ENCODE data around the gene GHSR.

DNA sequence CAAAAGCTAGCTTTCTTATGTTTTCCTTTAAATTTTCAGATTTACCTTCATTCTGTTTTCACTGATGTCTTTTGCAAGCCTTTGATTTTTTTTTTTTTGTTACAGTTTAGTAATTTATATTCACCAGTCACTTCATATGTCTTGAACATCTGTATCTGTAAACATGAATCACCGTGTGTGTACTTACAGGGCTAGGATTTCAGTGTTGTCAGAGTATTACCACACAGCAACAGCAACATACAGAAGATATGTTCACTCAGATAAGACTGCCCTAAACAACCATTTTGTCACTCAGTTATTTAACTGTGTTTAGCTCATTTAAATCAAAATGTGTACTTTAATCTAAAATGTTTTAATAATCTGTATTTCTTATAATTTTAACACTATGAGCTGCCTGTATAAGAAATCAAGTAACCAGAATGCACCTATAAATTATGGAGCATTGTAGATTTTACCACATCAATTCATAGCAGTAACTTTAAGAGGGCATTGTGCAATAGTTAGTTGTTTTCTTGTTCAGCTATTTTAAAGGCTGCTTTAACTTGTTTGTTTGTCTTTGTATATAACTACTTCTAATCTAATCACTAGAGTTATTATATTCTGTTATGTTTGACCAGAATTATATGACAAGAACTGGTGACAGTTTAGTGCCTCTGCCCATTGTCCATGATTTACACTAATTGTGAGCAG, 50.4 kb downstream of the GHSR start:
- TF ChIP-seq, protein P1, sequence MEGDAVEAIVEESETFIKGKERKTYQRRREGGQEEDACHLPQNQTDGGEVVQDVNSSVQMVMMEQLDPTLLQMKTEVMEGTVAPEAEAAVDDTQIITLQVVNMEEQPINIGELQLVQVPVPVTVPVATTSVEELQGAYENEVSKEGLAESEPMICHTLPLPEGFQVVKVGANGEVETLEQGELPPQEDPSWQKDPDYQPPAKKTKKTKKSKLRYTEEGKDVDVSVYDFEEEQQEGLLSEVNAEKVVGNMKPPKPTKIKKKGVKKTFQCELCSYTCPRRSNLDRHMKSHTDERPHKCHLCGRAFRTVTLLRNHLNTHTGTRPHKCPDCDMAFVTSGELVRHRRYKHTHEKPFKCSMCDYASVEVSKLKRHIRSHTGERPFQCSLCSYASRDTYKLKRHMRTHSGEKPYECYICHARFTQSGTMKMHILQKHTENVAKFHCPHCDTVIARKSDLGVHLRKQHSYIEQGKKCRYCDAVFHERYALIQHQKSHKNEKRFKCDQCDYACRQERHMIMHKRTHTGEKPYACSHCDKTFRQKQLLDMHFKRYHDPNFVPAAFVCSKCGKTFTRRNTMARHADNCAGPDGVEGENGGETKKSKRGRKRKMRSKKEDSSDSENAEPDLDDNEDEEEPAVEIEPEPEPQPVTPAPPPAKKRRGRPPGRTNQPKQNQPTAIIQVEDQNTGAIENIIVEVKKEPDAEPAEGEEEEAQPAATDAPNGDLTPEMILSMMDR (IDR thresholded peaks at IDR 0.05): no peak
- no peak for TF ChIP-seq POLR2A (IDR thresholded peaks at IDR 0.05)

Data from thyroid gland (tissue), 4 donors.